Hematopoietic multipotent progenitor cell treated with erythropoietin and hydrocortisone succinate and interleukin-3 and kit ligand, for 6 days (in vitro differentiated cells): ENCODE results near the gene AXIN2.

ENCODE experiments used
- DNase-seq: peaks from one replicate; pipeline ENCODE4 v3.0.0-alpha.2; 2015

Gene AXIN2

GRCh38 chr17:65561452-65562205, at the start of gene AXIN2:
Gene AXIN2 (minus strand): TSS chr17:65561648. CDS start chr17:65558620, 3,028 bp downstream.
- DNase-seq = peak; percentile 87

GRCh38 chr17:65609749-65610148, 48.3 kb upstream of the AXIN2 start:
- DNase-seq = no peak

GRCh38 chr17:65609286-65609685, 47.8 kb upstream of the AXIN2 start:
- peak; percentile 19 for DNase-seq

- no peak for DNase-seq
Measured at GRCh38 chr17:65604070-65604469, 42.6 kb upstream of the AXIN2 start.

GRCh38 chr17:65601881-65602280, 40.4 kb upstream of the AXIN2 start:
- no peak for DNase-seq

GRCh38 chr17:65601145-65601544, 39.7 kb upstream of the AXIN2 start:
- no peak for DNase-seq

GRCh38 chr17:65600518-65600917, 39.1 kb upstream of the AXIN2 start:
- DNase-seq = no peak

- no peak for DNase-seq
Measured at GRCh38 chr17:65599650-65600049, 38.2 kb upstream of the AXIN2 start.

- no peak for DNase-seq
Measured at GRCh38 chr17:65598746-65599145, 37.3 kb upstream of the AXIN2 start.

GRCh38 chr17:65595071-65595656, 33.7 kb upstream of the AXIN2 start:
- DNase-seq = no peak

- DNase-seq = no peak
Measured at GRCh38 chr17:65593855-65594845, 32.7 kb upstream of the AXIN2 start.

GRCh38 chr17:65593092-65593854, 31.8 kb upstream of the AXIN2 start:
- DNase-seq = no peak

- DNase-seq = no peak
Measured at GRCh38 chr17:65592125-65592965, 30.9 kb upstream of the AXIN2 start.

GRCh38 chr17:65589321-65589720, 27.9 kb upstream of the AXIN2 start:
- no peak for DNase-seq

- DNase-seq = peak; percentile 7
Measured at GRCh38 chr17:65588181-65588808, 26.8 kb upstream of the AXIN2 start.

- DNase-seq = no peak
Measured at GRCh38 chr17:65587534-65588180, 26.2 kb upstream of the AXIN2 start.

- DNase-seq = no peak
Measured at GRCh38 chr17:65586899-65587298, 25.5 kb upstream of the AXIN2 start.

- DNase-seq = no peak
Measured at GRCh38 chr17:65584604-65585521, 23.4 kb upstream of the AXIN2 start.

GRCh38 chr17:65583921-65584603, 22.6 kb upstream of the AXIN2 start:
- no peak for DNase-seq
